Neural progenitor cell (in vitro differentiated cells): ENCODE data around the gene DVL1. TPM values are rescaled to one million over a fixed set of nuclear protein-coding genes. Genes with fewer than 3 reads are reported as not detected.

Experiments
- DNase-seq: peaks from one replicate; pipeline ENCODE4 v3.0.0-alpha.2; 2016; ENCODE audit warnings: low spot score
- H2AFZ ChIP-seq: fragments of 200-600 bp; sonication (generic); replicated peaks from 2 replicates; pipeline ENCODE4 v1.6.1; 2016; ENCODE audit warnings: antibody characterized with exemption
- H3F3A ChIP-seq: fragments of 200-600 bp; sonication (generic); 2 replicates; pipeline ENCODE4 v1.6.1; 2016; ENCODE audit warnings: antibody characterized with exemption, low read depth
- H3K27ac ChIP-seq: fragments of 200-600 bp; sonication (generic); 2 replicates; pipeline ENCODE4 v1.5.1; 2016; ENCODE audit warnings: mild to moderate bottlenecking
- H3K27me3 ChIP-seq: fragments of 200-600 bp; sonication (generic); 2 replicates; pipeline ENCODE4 v1.6.1; 2016; ENCODE audit warnings: mild to moderate bottlenecking, moderate library complexity
- H3K36me3 ChIP-seq: fragments of 200-600 bp; sonication (generic); 2 replicates; pipeline ENCODE4 v1.5.1; 2016
- H3K4me1 ChIP-seq: fragments of 200-600 bp; sonication (generic); 2 replicates; pipeline ENCODE4 v1.6.1; 2016; ENCODE audit warnings: mixed run types
- H3K4me2 ChIP-seq: fragments of 200-600 bp; sonication (generic); 2 replicates; pipeline ENCODE4 v1.6.1; 2016
- H3K4me3 ChIP-seq: fragments of 200-600 bp; sonication (generic); 2 replicates; pipeline ENCODE4 v1.5.1; 2016
- H3K79me2 ChIP-seq: fragments of 200-600 bp; sonication (generic); 2 replicates; pipeline ENCODE4 v1.6.1; 2016; ENCODE audit warnings: low read depth
- H3K9ac ChIP-seq: fragments of 200-600 bp; sonication (generic); 2 replicates; pipeline ENCODE4 v1.6.1; 2016
- H3K9me3 ChIP-seq: fragments of 200-600 bp; sonication (generic); 2 replicates; pipeline ENCODE4 v1.5.1; 2016; ENCODE audit warnings: low read depth
- H4K20me1 ChIP-seq: fragments of 200-600 bp; sonication (generic); 2 replicates; pipeline ENCODE4 v1.6.1; 2016; ENCODE audit warnings: low read depth
- H3K27ac Mint-ChIP-seq: 3 replicates; pipeline ENCODE4 v1.8.0; 2021; ENCODE audit warnings: mixed read lengths
- H3K27me3 Mint-ChIP-seq: 2 replicates; pipeline ENCODE4 v1.8.0; 2022; ENCODE audit warnings: low read depth, mild to moderate bottlenecking, inconsistent platforms, moderate library complexity, mixed read lengths; ENCODE audit not compliant: insufficient read depth
- H3K36me3 Mint-ChIP-seq: 3 replicates; pipeline ENCODE4 v1.8.0; 2021; ENCODE audit warnings: mixed read lengths
- H3K4me1 Mint-ChIP-seq: 3 replicates; pipeline ENCODE4 v1.8.0; 2021; ENCODE audit warnings: mixed read lengths
- H3K4me3 Mint-ChIP-seq: 3 replicates; pipeline ENCODE4 v1.8.0; 2021; ENCODE audit warnings: mild to moderate bottlenecking, moderate library complexity, mixed read lengths
- H3K9me3 Mint-ChIP-seq: 3 replicates; pipeline ENCODE4 v1.8.0; 2020; ENCODE audit warnings: mixed read lengths
- CTCF ChIP-seq: fragments of 200-600 bp; sonication (generic); IDR thresholded peaks from 2 replicates; pipeline ENCODE4 v1.5.1; 2017; ENCODE audit warnings: antibody characterized with exemption, mild to moderate bottlenecking
- EZH2 ChIP-seq: fragments of 200-600 bp; sonication (generic); IDR thresholded peaks from 2 replicates; pipeline ENCODE4 v1.6.1; 2017; ENCODE audit warnings: antibody characterized with exemption, mild to moderate bottlenecking, moderate library complexity
- EZH2phosphoT487 ChIP-seq: fragments of 200-600 bp; sonication (generic); IDR thresholded peaks from 2 replicates; pipeline ENCODE4 v1.6.1; 2017; ENCODE audit warnings: antibody characterized with exemption
- total RNA-seq: library from RNA; depleted of rRNA; stranded (reverse); fragments of >200 nt; gene quantifications from 2 replicates; pipeline ENCODE4 v1.2.3, GENCODE V29; 2015; ENCODE audit warnings: low replicate concordance

DVL1 gene
- total RNA-seq, 1 donor from 2014 or later = 14.5 TPM

GRCh38 chr1:1333551-1334241 is 15.5 kb downstream of the DVL1 start:
- no peaks in the 10 kb centered on the region for H3K79me2 ChIP-seq
- H3K27me3 ChIP-seq = no peaks in the 10 kb centered on the region
- no peak overlapping the region for H3K4me3 ChIP-seq
- H3K27me3 Mint-ChIP-seq = peaks cover 18% of the 10 kb centered on the region
- H3K4me1 Mint-ChIP-seq = no peaks in the 10 kb centered on the region
- H3K9me3 Mint-ChIP-seq = no peaks in the 10 kb centered on the region
- no peaks in the 10 kb centered on the region for H3K36me3 ChIP-seq
- peaks cover 20% of the 10 kb centered on the region for H3F3A ChIP-seq
- H3K4me1 ChIP-seq = no peaks in the 10 kb centered on the region
- no peak for DNase-seq
- no peak overlapping the region for H3K4me3 Mint-ChIP-seq
- H3K9me3 ChIP-seq = no peaks in the 10 kb centered on the region
- no peak overlapping the region for H2AFZ ChIP-seq
- H3K36me3 Mint-ChIP-seq = peaks cover 3% of the 10 kb centered on the region
- no peak overlapping the region for H3K27ac Mint-ChIP-seq
- no peak overlapping the region for H3K4me2 ChIP-seq
- no peak overlapping the region for H3K27ac ChIP-seq
- no peak overlapping the region for H3K9ac ChIP-seq
- H4K20me1 ChIP-seq = peaks cover 80% of the 10 kb centered on the region
- TF ChIP-seq EZH2 = no peak
- no peak for TF ChIP-seq EZH2phosphoT487
- TF ChIP-seq CTCF = no peak

- no peaks in the 10 kb centered on the region for H3K4me1 Mint-ChIP-seq
- Histone ChIP-seq H3K27me3 (no peaks in the 10 kb centered on the region), H3K4me1 (no peaks in the 10 kb centered on the region), H2AFZ (no peak overlapping the region), H3K9ac (no peak overlapping the region), H3K79me2 (no peaks in the 10 kb centered on the region), H3K27ac (no peak overlapping the region), H3K9me3 (no peaks in the 10 kb centered on the region), H3K4me2 (no peak overlapping the region), H3K4me3 (no peak overlapping the region), H3F3A (peaks cover 20% of the 10 kb centered on the region), H4K20me1 (peaks cover 80% of the 10 kb centered on the region), H3K36me3 (no peaks in the 10 kb centered on the region)
- H3K27ac Mint-ChIP-seq = no peak overlapping the region
- peaks cover 18% of the 10 kb centered on the region for H3K27me3 Mint-ChIP-seq
- H3K4me3 Mint-ChIP-seq = no peak overlapping the region
- H3K9me3 Mint-ChIP-seq = no peaks in the 10 kb centered on the region
- TF ChIP-seq EZH2phosphoT487 (no peak), CTCF (no peak), EZH2 (no peak)
- no peak for DNase-seq
- H3K36me3 Mint-ChIP-seq = peaks cover 3% of the 10 kb centered on the region
These were observed 16.3 kb downstream of the DVL1 start for GRCh38 chr1:1332774-1333480.

- no peaks in the 10 kb centered on the region for H3K9me3 Mint-ChIP-seq
- H3K9me3 ChIP-seq = no peaks in the 10 kb centered on the region
- H3K4me3 ChIP-seq = no peak overlapping the region
- H3K36me3 ChIP-seq = no peaks in the 10 kb centered on the region
- no peak overlapping the region for H3K9ac ChIP-seq
- TF ChIP-seq EZH2 (no peak), CTCF (no peak), EZH2phosphoT487 (no peak)
- peaks cover 20% of the 10 kb centered on the region for H3F3A ChIP-seq
- no peak overlapping the region for H3K4me2 ChIP-seq
- H3K27me3 Mint-ChIP-seq = peaks cover 18% of the 10 kb centered on the region
- no peak overlapping the region for H3K4me3 Mint-ChIP-seq
- H3K79me2 ChIP-seq = no peaks in the 10 kb centered on the region
- no peak overlapping the region for H3K27ac Mint-ChIP-seq
- no peak overlapping the region for H2AFZ ChIP-seq
- peaks cover 3% of the 10 kb centered on the region for H3K36me3 Mint-ChIP-seq
- H3K4me1 Mint-ChIP-seq = no peaks in the 10 kb centered on the region
- H3K27ac ChIP-seq = no peak overlapping the region
- DNase-seq = no peak
- peaks cover 76% of the 10 kb centered on the region for H4K20me1 ChIP-seq
- no peaks in the 10 kb centered on the region for H3K4me1 ChIP-seq
- no peaks in the 10 kb centered on the region for H3K27me3 ChIP-seq
These were observed 17.0 kb downstream of the DVL1 start for GRCh38 chr1:1332031-1332755.
